Heart left ventricle (tissue), 13 donors: ENCODE results near the gene ADGRL3.

ENCODE experiments used
- CTCF ChIP-seq, 12 donors: fragments of 200-600 bp; sonication (generic) in 4 of 12; IDR thresholded peaks; one replicate each; pipeline versions ENCODE4 v1.5.0 to v1.8.0; 2018 to 2022; ENCODE audit warnings: antibody characterized with exemption in 12 of 12, mild to moderate bottlenecking in 5 of 12
- POLR2A ChIP-seq, 2 donors: fragments of 450-650 bp; IDR thresholded peaks; one replicate each; pipeline ENCODE4 v1.6.1; 2017; ENCODE audit warnings: antibody characterized with exemption in 2 of 2, mild to moderate bottlenecking in 2 of 2, moderate library complexity in 2 of 2
- donor health status: ischemic (EF 13 %, LVEDD 7.1; RV severe dilation, severe dysfunction).
- donor health status: DM: no; HTN: yes; CAD: no.
- donor health status: DM: no; HTN: no; CAD: no.
- donor health status: ischemic (EF 25% LVEDD 6.9; RV normal size, moderate dysfunction).
- donor health status: ischemic (EF 25% LVEDD 5.7; RV mildly dilated, moderate dysfunction).
- donor health status: ischemic (EF 35%, LVEDD 5.7; RV mildly dilated, moderate dysfunction).
- donor health status: nonischemic (EF 11% LVEDD 7.7; RV severe dilation, severe dysfunction).
- donor health status: DM: yes; HTN: yes; CAD: no.
- donor health status: PGD.
- donor health status: ischemic (EF 29% LVEDD 5.4; RV normal size, mild dysfunction).
- donor health status: nonischemic (EF 23%, LVEDD 6.1; RV moderate dilation, normal function).

DNA sequence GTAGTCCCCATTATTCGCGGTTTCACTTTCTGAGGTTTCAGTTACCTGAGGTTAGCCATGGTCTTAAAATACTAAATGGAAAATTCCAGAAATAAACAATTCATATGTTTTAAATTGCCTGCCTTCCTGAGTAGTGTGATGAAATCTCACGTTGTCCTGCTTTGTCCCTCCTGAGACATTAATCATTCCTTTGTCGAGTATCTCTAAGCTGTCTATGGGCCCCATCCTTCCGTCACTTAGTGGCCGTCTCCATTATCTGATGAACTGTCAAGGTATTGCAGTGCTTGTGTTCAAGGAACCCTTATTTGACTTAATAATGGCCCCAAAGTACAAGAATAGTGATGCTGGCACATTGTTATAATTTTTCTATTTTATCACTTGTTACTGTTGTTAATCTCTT lies 94.8 kb downstream of the ADGRL3 start:
- TF ChIP-seq POLR2A (IDR thresholded peaks at IDR 0.05), result no peak
- TF ChIP-seq CTCF (IDR thresholded peaks at IDR 0.05), result no peak
